Iris pigment epithelial cell (primary cell): Measurements from ENCODE around the gene ABCB7.
"Not testable (repeated sequence)": the region's sequence is repeated elsewhere in the genome, so short reads cannot be mapped to it uniquely, and the experiment has no call there.

Source experiments
- DNase-seq: peaks from one replicate; pipeline ENCODE4 v3.0.0-alpha.2; 2011; ENCODE audit warnings: low read depth

The ABCB7 gene

GRCh38 chrX:75155827-75156525 lies at the start of gene ABCB7:
Gene ABCB7, minus strand, starts transcription at chrX:75156283. Its CDS starts 11 bp downstream, at chrX:75156272.
- peak; percentile 65 for DNase-seq

GRCh38 chrX:75188415-75189206 lies 32.5 kb upstream of the ABCB7 start:
- not testable (repeated sequence) for DNase-seq

- DNase-seq: peak; percentile 46
These were observed 25.6 kb upstream of the ABCB7 start for GRCh38 chrX:75181721-75182120.

GRCh38 chrX:75179536-75180293 lies 23.6 kb upstream of the ABCB7 start:
- not testable (repeated sequence) for DNase-seq

- not testable (repeated sequence) for DNase-seq
These were observed 16.3 kb upstream of the ABCB7 start for GRCh38 chrX:75172257-75172890.

- DNase-seq: no peak
These were observed 2.0 kb upstream of the ABCB7 start for GRCh38 chrX:75158054-75158453.

GRCh38 chrX:75156531-75156945 lies 455 bp upstream of the ABCB7 start:
- DNase-seq: peak; percentile 29

- peak; percentile 21 for DNase-seq
These were observed 646 bp downstream of the ABCB7 start for GRCh38 chrX:75155447-75155826.

- no peak for DNase-seq
These were observed 1.2 kb downstream of the ABCB7 start for GRCh38 chrX:75154871-75155270.

- peak; percentile 34 for DNase-seq
These were observed 4.1 kb downstream of the ABCB7 start for GRCh38 chrX:75151827-75152592.

- DNase-seq: no peak
These were observed 6.4 kb downstream of the ABCB7 start for GRCh38 chrX:75149654-75150053.

- no peak for DNase-seq
These were observed 23.4 kb downstream of the ABCB7 start for GRCh38 chrX:75132672-75133071.

GRCh38 chrX:75131973-75132627 lies 24.0 kb downstream of the ABCB7 start:
- no peak for DNase-seq

- not testable (repeated sequence) for DNase-seq
These were observed 27.0 kb downstream of the ABCB7 start for GRCh38 chrX:75129069-75129468.

GRCh38 chrX:75118296-75118695 lies 37.8 kb downstream of the ABCB7 start:
- no peak for DNase-seq

- no peak for DNase-seq
These were observed 40.2 kb downstream of the ABCB7 start for GRCh38 chrX:75115707-75116413.

- DNase-seq: no peak
These were observed 41.4 kb downstream of the ABCB7 start for GRCh38 chrX:75114638-75115037.

- DNase-seq: no peak
These were observed 42.4 kb downstream of the ABCB7 start for GRCh38 chrX:75113664-75114063.

GRCh38 chrX:75107863-75108509 lies 48.1 kb downstream of the ABCB7 start:
- no peak for DNase-seq

GRCh38 chrX:75106772-75107171 lies 49.3 kb downstream of the ABCB7 start:
- no peak for DNase-seq
